CD4-positive, CD25-positive, alpha-beta regulatory T cell (primary cell): ENCODE results near the gene KRT81. TPM values are rescaled to one million over a fixed set of nuclear protein-coding genes. Genes with fewer than 3 reads are reported as not detected.

Experiments used
- ATAC-seq, 2 donors: fragments of 150-1000 bp; cut with Tn5 transposase; one replicate each; pipeline ENCODE4 v1.10.0; 2021; ENCODE audit warnings: low read depth in 2 of 2, moderate number of reproducible peaks in 2 of 2, moderate library complexity in 1 of 2
- DNase-seq, 3 donors: peaks; one replicate each; pipeline versions ENCODE4 v3.0.0 to v3.0.0-alpha.2; 2012 to 2022; ENCODE audit warnings: mixed read lengths in 1 of 3
- H3K27ac ChIP-seq: one replicate; pipeline ENCODE4 v1.7.0; 2013; ENCODE audit warnings: mild to moderate bottlenecking, low read length; ENCODE audit not compliant: insufficient read depth, poor library complexity, severe bottlenecking
- H3K27me3 ChIP-seq: one replicate; pipeline ENCODE4 v1.7.0; 2013; ENCODE audit warnings: low read length; ENCODE audit not compliant: control insufficient read depth, insufficient read depth
- H3K36me3 ChIP-seq: one replicate; pipeline ENCODE4 v1.7.0; 2013; ENCODE audit warnings: mild to moderate bottlenecking, low read length, moderate library complexity; ENCODE audit not compliant: control insufficient read depth, insufficient read depth
- H3K4me1 ChIP-seq: 2 replicates; pipeline ENCODE4 v1.7.0; 2013; ENCODE audit warnings: mild to moderate bottlenecking, low read length; ENCODE audit not compliant: insufficient read depth, control insufficient read depth, poor library complexity, severe bottlenecking
- H3K4me3 ChIP-seq: one replicate; pipeline ENCODE4 v1.7.0; 2013; ENCODE audit warnings: low read depth, mild to moderate bottlenecking, low read length, moderate library complexity
- H3K9me3 ChIP-seq, 2 experiments: 1 replicate in 1 of 2; 2 replicates in 1 of 2; pipeline ENCODE4 v1.7.0; 2013; ENCODE audit warnings: low read length in 2 of 2, mild to moderate bottlenecking in 1 of 2, moderate library complexity in 1 of 2; ENCODE audit not compliant: control insufficient read depth in 2 of 2
- H3K27ac Mint-ChIP-seq, 3 donors: one replicate each; pipeline ENCODE4 v1.8.0; 2020 to 2022; ENCODE audit warnings: mild to moderate bottlenecking in 3 of 3, mixed read lengths in 3 of 3, moderate library complexity in 2 of 3
- H3K27me3 Mint-ChIP-seq: one replicate; pipeline ENCODE4 v1.8.0; 2022; ENCODE audit warnings: mild to moderate bottlenecking, mixed read lengths
- H3K36me3 Mint-ChIP-seq: one replicate; pipeline ENCODE4 v1.8.0; 2020; ENCODE audit warnings: mixed read lengths
- H3K4me1 Mint-ChIP-seq, 4 donors: one replicate each; pipeline ENCODE4 v1.8.0; 2020 to 2022; ENCODE audit warnings: mixed read lengths in 4 of 4, mild to moderate bottlenecking in 1 of 4
- H3K4me3 Mint-ChIP-seq, 4 donors: one replicate each; pipeline ENCODE4 v1.8.0; 2020 to 2022; ENCODE audit warnings: mild to moderate bottlenecking in 4 of 4, mixed read lengths in 4 of 4, moderate library complexity in 3 of 4
- H3K9me3 Mint-ChIP-seq, 7 donors: one replicate each; pipeline ENCODE4 v1.8.0; 2020 to 2022; ENCODE audit warnings: mixed read lengths in 7 of 7, mild to moderate bottlenecking in 3 of 7, moderate library complexity in 2 of 7
- polyA plus RNA-seq, 4 donors: library from polyadenylated mRNA; unstranded; fragments of 300-500 nt; fragmentation: Illumina TruSeq; gene quantifications; one replicate each; pipeline ENCODE4 v1.2.3, GENCODE V29; 2021
- total RNA-seq: library from RNA; stranded (reverse); gene quantifications from one replicate; pipeline ENCODE4 v1.2.3, GENCODE V29; 2022

The KRT81 gene
- total and polyA plus RNA-seq, 5 donors from 2014 or later: not detected

- Histone ChIP-seq H3K27ac (no peak overlapping the region), H3K27me3 (no peaks in the 10 kb centered on the region), H3K9me3 (no peaks in the 10 kb centered on the region), H3K36me3 (no peaks in the 10 kb centered on the region), H3K4me3 (no peak overlapping the region), H3K4me1 (peaks cover 7% of the 10 kb centered on the region)
- ATAC-seq: no peak
- DNase-seq: no peak
- Mint-ChIP-seq H3K36me3 (peaks cover 4% of the 10 kb centered on the region), H3K27ac (no peak overlapping the region), H3K9me3 (no peaks in the 10 kb centered on the region), H3K27me3 (peaks cover 9% of the 10 kb centered on the region), H3K4me1 (peaks cover 0 to 33% (median 9%) of the 10 kb centered on the region in 4 donors), H3K4me3 (no peak overlapping the region)
Measured at GRCh38 chr12:52247622-52248540, 43.5 kb downstream of the KRT81 start.

GRCh38 chr12:52246720-52247621, 44.4 kb downstream of the KRT81 start:
- no peaks in the 10 kb centered on the region for H3K9me3 ChIP-seq
- no peaks in the 10 kb centered on the region for H3K36me3 ChIP-seq
- ATAC-seq (no peak), DNase-seq (peak in 1 of 3 donors; percentile 16)
- Mint-ChIP-seq H3K4me1 (peaks cover 0 to 32% (median 9%) of the 10 kb centered on the region in 4 donors), H3K27ac (no peak overlapping the region), H3K36me3 (peaks cover 4% of the 10 kb centered on the region), H3K9me3 (no peaks in the 10 kb centered on the region), H3K27me3 (peaks cover 9% of the 10 kb centered on the region), H3K4me3 (no peak overlapping the region)
- H3K27me3 ChIP-seq: no peaks in the 10 kb centered on the region
- no peak overlapping the region for H3K4me3 ChIP-seq
- H3K4me1 ChIP-seq: peaks cover 7% of the 10 kb centered on the region
- no peak overlapping the region for H3K27ac ChIP-seq

- Histone ChIP-seq H3K36me3 (no peaks in the 10 kb centered on the region), H3K9me3 (no peaks in the 10 kb centered on the region), H3K27me3 (no peaks in the 10 kb centered on the region), H3K4me1 (peaks cover 7% of the 10 kb centered on the region), H3K4me3 (no peak overlapping the region), H3K27ac (no peak overlapping the region)
- Mint-ChIP-seq H3K9me3 (no peaks in the 10 kb centered on the region), H3K27ac (peak overlapping the region in 1 of 3 donors; percentile 44), H3K4me3 (no peak overlapping the region), H3K36me3 (peaks cover 4% of the 10 kb centered on the region), H3K4me1 (peaks cover 0 to 24% (median 6%) of the 10 kb centered on the region in 4 donors), H3K27me3 (peaks cover 5% of the 10 kb centered on the region)
- DNase-seq (no peak), ATAC-seq (no peak)
Measured at GRCh38 chr12:52245962-52246569, 45.3 kb downstream of the KRT81 start.

GRCh38 chr12:52245259-52245961, 45.9 kb downstream of the KRT81 start:
- no peak for ATAC-seq
- Mint-ChIP-seq H3K4me1 (peaks cover 0 to 23% (median 6%) of the 10 kb centered on the region in 4 donors), H3K9me3 (no peaks in the 10 kb centered on the region), H3K36me3 (peaks cover 4% of the 10 kb centered on the region), H3K27ac (no peak overlapping the region), H3K27me3 (peaks cover 5% of the 10 kb centered on the region), H3K4me3 (no peak overlapping the region)
- Histone ChIP-seq H3K36me3 (no peaks in the 10 kb centered on the region), H3K4me3 (no peak overlapping the region), H3K9me3 (no peaks in the 10 kb centered on the region), H3K4me1 (peaks cover 7% of the 10 kb centered on the region), H3K27ac (no peak overlapping the region), H3K27me3 (no peaks in the 10 kb centered on the region)
- DNase-seq: no peak

GRCh38 chr12:52244615-52244994, 46.7 kb downstream of the KRT81 start:
- no peak overlapping the region for H3K27ac ChIP-seq
- no peaks in the 10 kb centered on the region for H3K36me3 ChIP-seq
- no peak for DNase-seq
- H3K9me3 Mint-ChIP-seq: no peaks in the 10 kb centered on the region
- no peak overlapping the region for H3K4me3 ChIP-seq
- no peak for ATAC-seq
- H3K27me3 Mint-ChIP-seq: peaks cover 2% of the 10 kb centered on the region
- H3K36me3 Mint-ChIP-seq: no peaks in the 10 kb centered on the region
- no peaks in the 10 kb centered on the region for H3K27me3 ChIP-seq
- no peak overlapping the region for H3K4me3 Mint-ChIP-seq
- H3K27ac Mint-ChIP-seq: peak overlapping the region in 2 of 3 donors; percentile 76 to 96
- no peaks in the 10 kb centered on the region for H3K9me3 ChIP-seq
- peaks cover 0 to 18% (median 5%) of the 10 kb centered on the region in 4 donors for H3K4me1 Mint-ChIP-seq
- peaks cover 7% of the 10 kb centered on the region for H3K4me1 ChIP-seq

DNA sequence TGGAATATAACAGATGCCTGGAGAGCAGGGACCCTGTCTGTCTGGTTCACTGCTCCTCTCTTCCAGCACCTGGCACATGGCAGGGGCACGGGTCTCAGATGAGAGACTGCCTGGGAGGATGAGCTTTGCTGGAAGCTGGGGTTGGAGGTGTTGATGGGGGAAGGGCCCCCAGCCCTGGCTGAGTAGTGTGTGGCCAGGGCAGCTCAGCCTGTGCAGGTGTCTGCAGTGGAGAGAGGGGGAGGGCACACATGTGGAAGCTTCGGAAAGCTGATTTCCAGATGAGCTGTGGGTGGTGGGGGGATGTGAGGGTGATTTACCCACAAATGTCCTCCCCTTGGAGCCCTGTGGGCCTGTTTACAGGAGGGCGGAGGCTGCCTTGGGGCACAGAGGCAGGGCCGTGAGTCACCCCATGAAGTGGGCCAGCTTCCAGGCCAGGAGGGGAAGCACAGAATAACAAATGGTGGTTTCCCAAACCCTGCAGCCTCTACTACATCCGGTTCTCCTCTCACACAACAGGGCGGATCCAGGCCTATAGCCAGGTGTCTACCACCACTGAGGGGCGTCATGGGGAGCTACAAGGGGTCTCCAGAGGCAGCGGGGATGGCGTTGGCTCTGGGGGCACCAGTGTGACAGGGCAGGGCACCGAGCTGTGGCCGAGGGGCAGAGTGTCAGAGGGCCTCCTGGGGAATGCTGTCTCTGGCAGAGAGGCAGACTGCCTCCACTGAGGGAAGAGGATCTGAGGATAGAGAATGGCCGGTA, 47.3 kb downstream of the KRT81 start:
- H3K36me3 Mint-ChIP-seq: no peaks in the 10 kb centered on the region
- Histone ChIP-seq H3K4me1 (peaks cover 7% of the 10 kb centered on the region), H3K27me3 (no peaks in the 10 kb centered on the region), H3K27ac (no peak overlapping the region), H3K4me3 (no peak overlapping the region), H3K9me3 (no peaks in the 10 kb centered on the region), H3K36me3 (no peaks in the 10 kb centered on the region)
- peak; percentile 80 for ATAC-seq
- H3K4me3 Mint-ChIP-seq: no peak overlapping the region
- peak overlapping the region; percentile 71 to 96 (median 76) for H3K27ac Mint-ChIP-seq
- H3K27me3 Mint-ChIP-seq: no peaks in the 10 kb centered on the region
- peak in 1 of 3 donors; percentile 69 for DNase-seq
- H3K9me3 Mint-ChIP-seq: no peaks in the 10 kb centered on the region
- H3K4me1 Mint-ChIP-seq: peaks cover 0 to 15% (median 5%) of the 10 kb centered on the region in 4 donors
